SU-DHL-6 (cell line): ENCODE data around the gene AANAT.

Experiments
- CTCF ChIP-seq: fragments of 200-600 bp; sonication (generic); IDR thresholded peaks from one replicate; pipeline ENCODE4 v1.5.1; 2017; ENCODE audit warnings: antibody characterized with exemption, mild to moderate bottlenecking, low read length, moderate library complexity; ENCODE audit not compliant: insufficient read depth, poor library complexity, severe bottlenecking
- EZH2phosphoT487 ChIP-seq: fragments of 200-600 bp; sonication (generic), shearing (Covaris generic); conservative IDR thresholded peaks from 2 replicates; pipeline ENCODE4 v1.6.1; 2018; ENCODE audit warnings: mild to moderate bottlenecking, antibody characterized with exemption, low read length, moderate library complexity, mixed read lengths

GRCh38 chr17:76473541-76473985, 6.2 kb downstream of the AANAT start:
- peak; percentile 31 for TF ChIP-seq CTCF
- TF ChIP-seq EZH2phosphoT487: no peak
